ENCODE measurements around the gene NPAS3. TPM values are rescaled to one million over a fixed set of nuclear protein-coding genes. Genes with fewer than 3 reads are reported as not detected.

The NPAS3 gene
- total RNA-seq, 4 donors from 2014 or later = 0.19 to 2.1 (median 1.7) TPM; not detected in 1

DNA sequence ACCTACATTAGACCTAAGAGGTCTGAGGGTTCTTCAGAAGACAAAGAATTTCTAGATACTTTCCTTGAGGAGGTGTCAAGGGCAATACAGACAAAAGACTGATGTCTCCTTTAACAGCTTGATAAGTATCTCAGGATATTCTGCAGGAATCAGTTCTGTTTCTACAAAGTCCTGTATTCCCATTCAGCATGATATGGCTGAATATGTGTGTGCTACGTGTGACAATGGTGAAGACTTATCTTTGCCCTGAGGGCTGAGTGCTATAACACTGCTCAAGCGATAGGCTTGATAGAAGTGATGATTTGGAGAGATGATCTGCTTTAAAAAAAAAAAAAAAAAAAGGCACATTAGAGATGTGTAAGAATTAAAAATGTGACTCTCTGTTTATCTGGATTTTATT lies 582.5 kb downstream of the NPAS3 start:
- no peaks in the 10 kb centered on the region for H3K4me1 ChIP-seq
- H3K4me3 ChIP-seq = no peak overlapping the region
- H3K27me3 ChIP-seq = no peaks in the 10 kb centered on the region
- no peak for DNase-seq
- H3K27ac ChIP-seq = no peak overlapping the region
- no peaks in the 10 kb centered on the region for H3K9me3 ChIP-seq
- TF ChIP-seq, protein P1, sequence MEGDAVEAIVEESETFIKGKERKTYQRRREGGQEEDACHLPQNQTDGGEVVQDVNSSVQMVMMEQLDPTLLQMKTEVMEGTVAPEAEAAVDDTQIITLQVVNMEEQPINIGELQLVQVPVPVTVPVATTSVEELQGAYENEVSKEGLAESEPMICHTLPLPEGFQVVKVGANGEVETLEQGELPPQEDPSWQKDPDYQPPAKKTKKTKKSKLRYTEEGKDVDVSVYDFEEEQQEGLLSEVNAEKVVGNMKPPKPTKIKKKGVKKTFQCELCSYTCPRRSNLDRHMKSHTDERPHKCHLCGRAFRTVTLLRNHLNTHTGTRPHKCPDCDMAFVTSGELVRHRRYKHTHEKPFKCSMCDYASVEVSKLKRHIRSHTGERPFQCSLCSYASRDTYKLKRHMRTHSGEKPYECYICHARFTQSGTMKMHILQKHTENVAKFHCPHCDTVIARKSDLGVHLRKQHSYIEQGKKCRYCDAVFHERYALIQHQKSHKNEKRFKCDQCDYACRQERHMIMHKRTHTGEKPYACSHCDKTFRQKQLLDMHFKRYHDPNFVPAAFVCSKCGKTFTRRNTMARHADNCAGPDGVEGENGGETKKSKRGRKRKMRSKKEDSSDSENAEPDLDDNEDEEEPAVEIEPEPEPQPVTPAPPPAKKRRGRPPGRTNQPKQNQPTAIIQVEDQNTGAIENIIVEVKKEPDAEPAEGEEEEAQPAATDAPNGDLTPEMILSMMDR (IDR thresholded peaks at IDR 0.05) = no peak
- no peak for TF ChIP-seq POLR2A (IDR thresholded peaks at IDR 0.05)
- no peaks in the 10 kb centered on the region for H3K36me3 ChIP-seq

DNA sequence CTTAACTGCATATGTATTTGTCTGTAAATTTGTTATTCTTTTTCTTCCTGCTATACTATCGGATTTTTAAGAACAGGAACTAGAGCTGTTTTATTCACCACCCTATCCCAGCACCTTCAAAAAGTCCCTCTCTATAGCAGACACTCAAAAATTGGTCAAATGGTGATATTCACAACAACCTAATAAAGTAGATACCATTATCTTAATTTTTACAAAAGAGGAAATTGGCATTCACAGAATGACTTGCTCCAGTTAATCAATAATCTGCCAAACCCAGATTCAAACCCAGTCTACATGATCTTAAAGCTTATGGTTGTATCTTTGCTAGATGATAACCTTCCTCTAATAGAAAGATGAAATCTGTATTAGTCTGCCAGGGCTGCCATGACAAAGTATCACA lies 585.6 kb downstream of the NPAS3 start:
- Histone ChIP-seq H3K4me3 (no peak overlapping the region), H3K36me3 (no peaks in the 10 kb centered on the region), H3K9me3 (no peaks in the 10 kb centered on the region), H3K27me3 (no peaks in the 10 kb centered on the region), H3K4me1 (no peaks in the 10 kb centered on the region), H3K27ac (no peak overlapping the region)
- TF ChIP-seq, protein P1 (IDR thresholded peaks at IDR 0.05) = no peak
- no peak for TF ChIP-seq POLR2A (IDR thresholded peaks at IDR 0.05)
- DNase-seq = no peak

- no peak overlapping the region for H3K27ac ChIP-seq
- no peaks in the 10 kb centered on the region for H3K27me3 ChIP-seq
- no peak for DNase-seq
- no peaks in the 10 kb centered on the region for H3K9me3 ChIP-seq
- H3K4me1 ChIP-seq = no peaks in the 10 kb centered on the region
- H3K36me3 ChIP-seq = no peaks in the 10 kb centered on the region
- TF ChIP-seq POLR2A (IDR thresholded peaks at IDR 0.05) = no peak
- TF ChIP-seq, protein P1 (IDR thresholded peaks at IDR 0.05) = no peak
- H3K4me3 ChIP-seq = no peak overlapping the region
Observed at GRCh38 chr14:33525626-33526025, 586.9 kb downstream of the NPAS3 start.

DNA sequence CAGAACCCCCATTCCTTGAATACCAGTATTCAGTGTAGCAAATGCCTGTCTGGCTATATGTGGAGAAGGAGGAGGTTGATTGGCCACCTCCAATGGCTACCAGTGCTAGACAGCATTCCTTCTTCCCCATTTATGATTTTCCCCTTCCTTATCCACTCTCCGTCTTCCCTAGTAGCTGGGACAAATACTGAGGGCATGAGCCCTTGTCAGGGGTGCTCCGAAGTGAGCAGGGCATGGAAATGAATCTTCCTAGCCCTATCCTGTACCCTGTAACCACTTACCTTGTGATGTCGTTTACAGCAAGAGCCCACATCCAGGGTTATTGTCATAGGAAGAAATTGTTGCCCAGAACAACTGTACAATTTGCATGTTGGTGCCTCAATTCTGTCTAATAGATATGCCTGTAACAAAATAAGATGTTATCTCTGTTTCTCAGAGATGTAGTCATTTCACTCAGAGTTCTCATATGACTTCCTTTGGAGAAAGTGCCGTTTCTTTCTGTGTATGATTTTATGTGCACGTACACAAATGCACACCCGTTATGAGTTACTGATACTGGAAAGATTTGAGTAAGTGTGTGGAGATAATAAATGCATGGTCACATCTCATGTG lies 588.5 kb downstream of the NPAS3 start:
- Histone ChIP-seq H3K27ac (no peak overlapping the region), H3K36me3 (no peaks in the 10 kb centered on the region), H3K4me3 (no peak overlapping the region), H3K9me3 (no peaks in the 10 kb centered on the region), H3K27me3 (no peaks in the 10 kb centered on the region), H3K4me1 (no peaks in the 10 kb centered on the region)
- DNase-seq = no peak
- TF ChIP-seq POLR2A (IDR thresholded peaks at IDR 0.05) = no peak
- TF ChIP-seq, protein P1 (IDR thresholded peaks at IDR 0.05) = no peak

- Histone ChIP-seq H3K27me3 (no peaks in the 10 kb centered on the region), H3K9me3 (no peaks in the 10 kb centered on the region), H3K27ac (no peak overlapping the region), H3K4me3 (no peak overlapping the region), H3K4me1 (no peaks in the 10 kb centered on the region), H3K36me3 (no peaks in the 10 kb centered on the region)
- no peak for DNase-seq
- TF ChIP-seq POLR2A (IDR thresholded peaks at IDR 0.05) = no peak
- TF ChIP-seq, protein P1 (IDR thresholded peaks at IDR 0.05) = no peak
Observed at GRCh38 chr14:33528655-33529054, 590.0 kb downstream of the NPAS3 start.
